ENCODE results near the gene SMC3.

- TF ChIP-seq POLR2A (IDR thresholded peaks at IDR 0.05) (no peak), CTCF (IDR thresholded peaks at IDR 0.05) (no peak)
Observed at GRCh38 chr10:110577056-110577455, 9.6 kb downstream of the SMC3 start.
